ENCODE results near the gene PNPLA7.

DNA sequence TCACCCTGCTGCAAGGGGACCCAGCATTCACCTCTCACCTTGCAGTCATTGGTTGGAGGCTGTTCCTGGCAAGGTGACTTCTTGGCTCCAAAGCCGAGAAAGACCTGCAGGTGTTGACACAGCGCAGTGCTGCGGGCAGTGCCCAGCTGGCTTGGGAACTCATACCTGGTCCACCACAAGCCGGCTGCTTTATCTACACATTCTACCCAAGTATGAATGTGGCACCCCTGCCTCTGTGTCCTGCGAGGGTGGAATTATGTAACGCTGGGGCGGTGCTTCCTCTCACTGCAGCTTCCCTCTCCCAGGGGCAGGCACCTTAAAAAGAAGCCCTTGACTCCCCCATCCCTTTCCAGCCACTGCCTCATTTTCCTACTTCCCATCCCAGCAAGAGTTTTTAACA lies 42.6 kb upstream of the PNPLA7 start:
- TF ChIP-seq POLR2A (IDR thresholded peaks at IDR 0.05) = no peak
- TF ChIP-seq, protein P1, sequence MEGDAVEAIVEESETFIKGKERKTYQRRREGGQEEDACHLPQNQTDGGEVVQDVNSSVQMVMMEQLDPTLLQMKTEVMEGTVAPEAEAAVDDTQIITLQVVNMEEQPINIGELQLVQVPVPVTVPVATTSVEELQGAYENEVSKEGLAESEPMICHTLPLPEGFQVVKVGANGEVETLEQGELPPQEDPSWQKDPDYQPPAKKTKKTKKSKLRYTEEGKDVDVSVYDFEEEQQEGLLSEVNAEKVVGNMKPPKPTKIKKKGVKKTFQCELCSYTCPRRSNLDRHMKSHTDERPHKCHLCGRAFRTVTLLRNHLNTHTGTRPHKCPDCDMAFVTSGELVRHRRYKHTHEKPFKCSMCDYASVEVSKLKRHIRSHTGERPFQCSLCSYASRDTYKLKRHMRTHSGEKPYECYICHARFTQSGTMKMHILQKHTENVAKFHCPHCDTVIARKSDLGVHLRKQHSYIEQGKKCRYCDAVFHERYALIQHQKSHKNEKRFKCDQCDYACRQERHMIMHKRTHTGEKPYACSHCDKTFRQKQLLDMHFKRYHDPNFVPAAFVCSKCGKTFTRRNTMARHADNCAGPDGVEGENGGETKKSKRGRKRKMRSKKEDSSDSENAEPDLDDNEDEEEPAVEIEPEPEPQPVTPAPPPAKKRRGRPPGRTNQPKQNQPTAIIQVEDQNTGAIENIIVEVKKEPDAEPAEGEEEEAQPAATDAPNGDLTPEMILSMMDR (IDR thresholded peaks at IDR 0.05) = no peak
